Inflammatory macrophage treated with lipopolysaccharide for 1 hour (primary cell): ENCODE measurements around the gene UBLCP1.

Source experiments
- DNase-seq, 2 donors: peaks; one replicate each; pipeline ENCODE4 v3.0.0-alpha.2; 2020 to 2022

The UBLCP1 gene

DNA sequence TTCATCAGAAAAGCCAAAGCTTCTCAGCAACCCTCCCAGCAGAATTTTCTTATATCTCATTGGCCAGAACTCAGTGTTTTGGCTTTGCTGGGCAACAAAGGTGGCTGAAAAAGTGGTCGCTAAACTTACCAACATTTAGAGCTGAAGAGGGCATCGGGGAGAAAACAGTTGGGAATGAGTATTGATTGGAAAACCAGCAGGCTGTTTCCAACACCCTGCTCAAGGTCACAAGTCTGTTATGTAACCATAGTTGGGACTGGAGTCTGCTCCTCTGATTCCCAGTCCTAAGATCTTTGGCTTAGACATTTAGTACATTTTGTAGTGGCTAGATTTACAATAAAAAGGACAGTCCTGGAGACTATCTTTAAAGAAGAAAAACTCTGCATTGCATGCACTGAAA, 50.1 kb downstream of the UBLCP1 start:
- peak in 1 of 2 donors; percentile 6 for DNase-seq

DNA sequence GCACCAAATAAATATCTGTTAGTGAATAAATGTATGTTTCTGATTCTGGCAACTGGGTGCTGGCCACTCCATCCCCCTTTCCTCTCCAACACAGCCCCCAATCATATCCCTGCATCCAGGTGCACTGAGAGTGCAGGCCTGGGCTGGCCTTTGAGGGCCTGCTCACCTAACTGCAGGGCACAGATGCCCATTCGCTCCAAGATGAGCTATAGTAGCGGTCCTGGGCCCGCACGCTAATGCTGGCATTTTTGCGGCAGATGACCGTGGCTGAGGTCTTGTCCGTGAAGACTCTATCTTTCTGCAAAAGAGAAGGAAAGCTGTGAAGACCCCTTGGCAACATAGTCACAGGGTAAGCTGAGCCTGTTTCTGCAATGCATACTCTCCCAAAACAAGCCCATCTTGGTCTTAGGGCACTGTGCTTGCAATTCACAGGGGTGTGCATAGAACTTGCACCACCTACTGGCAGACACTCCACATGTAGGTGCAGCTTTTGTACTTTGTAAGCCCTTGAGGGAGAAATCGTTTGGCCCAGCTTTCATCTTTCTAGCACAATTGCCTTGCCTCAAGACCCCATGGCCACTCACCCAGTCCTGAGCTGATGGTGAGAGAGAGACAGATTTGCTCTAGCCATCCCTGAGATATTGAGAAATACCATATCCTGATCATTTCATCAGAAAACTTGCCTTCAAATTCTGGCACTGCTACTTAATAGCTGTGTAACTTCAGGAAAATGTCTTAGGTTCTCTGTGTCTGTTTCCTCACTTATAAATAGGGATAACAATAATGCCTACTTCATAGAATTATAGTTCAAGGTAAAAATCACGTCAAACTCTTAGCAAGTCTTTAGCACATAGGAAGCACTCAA, 53.7 kb downstream of the UBLCP1 start:
- peak in 1 of 2 donors; percentile 40 for DNase-seq

DNA sequence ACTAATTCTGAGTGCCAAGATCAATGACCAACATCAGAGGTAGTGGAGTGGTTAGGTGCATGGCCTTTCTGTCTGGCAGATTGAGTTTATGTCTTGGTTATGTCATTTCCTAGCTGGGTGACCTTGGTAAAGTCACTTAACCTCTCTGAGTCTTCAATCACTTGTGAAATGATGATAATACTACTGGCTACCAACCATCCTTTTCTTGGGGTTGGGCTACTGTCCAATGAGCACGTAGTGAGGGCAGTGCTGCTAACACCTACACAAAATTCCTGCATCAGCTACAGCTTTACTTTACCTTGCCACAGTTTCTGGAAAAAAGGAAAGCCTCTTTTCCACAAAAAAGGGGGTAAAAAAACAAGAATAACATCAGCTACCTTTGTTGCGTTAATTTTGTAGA, 54.8 kb downstream of the UBLCP1 start:
- no peak for DNase-seq

DNA sequence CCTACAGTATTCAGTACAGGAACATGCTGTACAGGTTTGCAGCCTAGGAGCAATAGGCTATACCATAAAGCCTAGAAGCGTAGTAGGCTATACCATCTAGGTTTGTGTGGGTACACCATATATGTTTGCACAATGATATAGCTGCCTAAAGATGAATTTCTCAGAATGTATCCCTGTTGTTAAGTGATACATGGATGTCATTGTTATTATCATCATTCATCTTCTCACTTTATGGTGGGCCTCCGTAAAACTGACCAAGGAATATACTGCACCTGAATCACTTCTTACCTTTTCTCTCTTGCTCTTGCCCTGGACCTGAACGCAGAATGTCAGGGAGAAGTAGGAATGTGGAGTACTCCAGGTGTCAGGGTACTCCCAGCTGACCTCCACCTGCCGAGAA, 55.4 kb downstream of the UBLCP1 start:
- peak in 1 of 2 donors; percentile 0 for DNase-seq

DNA sequence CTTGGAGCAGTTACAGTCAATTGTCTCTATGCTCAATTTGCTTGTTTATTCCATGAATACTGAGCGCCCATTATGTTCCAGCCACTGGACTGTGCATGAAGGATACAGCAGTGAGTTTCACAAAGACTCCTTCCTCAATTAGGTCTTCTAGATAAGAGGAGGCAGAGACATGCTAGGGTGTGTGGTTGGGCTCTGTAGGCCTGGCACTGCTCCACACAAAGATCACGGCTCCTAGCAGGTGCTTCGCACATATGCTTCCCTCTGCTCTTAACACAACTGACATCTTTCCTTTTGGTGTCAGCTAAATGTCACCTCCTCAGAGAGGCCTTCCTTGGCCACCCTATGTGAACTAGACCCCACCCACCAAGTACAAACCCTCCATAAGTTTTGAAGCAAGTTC, 56.3 kb downstream of the UBLCP1 start:
- DNase-seq = peak in 1 of 2 donors; percentile 1

DNA sequence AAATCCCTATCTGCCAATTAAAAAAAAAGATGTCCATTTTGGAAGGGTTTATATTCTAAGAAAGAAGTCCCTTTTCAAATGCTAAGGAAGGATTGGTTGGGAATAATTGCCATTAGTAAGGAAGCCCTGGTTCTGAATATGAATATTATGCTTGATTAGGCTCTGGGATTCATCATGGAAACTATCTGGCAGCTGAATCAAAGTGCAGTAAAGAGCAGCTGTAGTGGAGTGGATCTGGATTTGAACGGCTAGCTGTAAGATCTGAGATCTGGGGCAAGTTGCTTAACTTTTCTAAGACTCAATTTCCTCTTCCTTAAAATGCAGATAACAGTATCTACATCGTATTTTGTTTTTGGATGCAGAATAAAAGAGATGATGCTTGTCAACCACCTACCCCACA, 56.7 kb downstream of the UBLCP1 start:
- DNase-seq = peak in 1 of 2 donors; percentile 6

DNA sequence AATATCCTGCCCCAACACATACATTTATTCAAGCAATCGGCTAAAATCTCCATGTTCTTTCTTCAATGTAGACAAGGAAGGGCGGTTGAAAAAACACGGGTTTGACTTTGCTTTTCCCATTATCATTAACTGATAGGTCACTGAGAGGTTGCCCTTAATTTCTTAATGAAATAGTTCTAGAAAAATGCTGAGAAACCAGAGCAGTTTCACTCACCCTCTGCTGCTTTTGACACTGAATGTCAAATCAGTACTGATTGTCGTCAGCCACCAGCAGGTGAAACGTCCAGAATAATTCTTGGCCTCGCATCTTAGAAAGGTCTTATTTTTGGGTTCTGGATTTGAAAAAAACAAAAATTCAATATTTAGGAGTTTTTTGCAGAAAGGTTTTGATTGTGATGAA, 59.1 kb downstream of the UBLCP1 start:
- DNase-seq = peak in 1 of 2 donors; percentile 4

DNA sequence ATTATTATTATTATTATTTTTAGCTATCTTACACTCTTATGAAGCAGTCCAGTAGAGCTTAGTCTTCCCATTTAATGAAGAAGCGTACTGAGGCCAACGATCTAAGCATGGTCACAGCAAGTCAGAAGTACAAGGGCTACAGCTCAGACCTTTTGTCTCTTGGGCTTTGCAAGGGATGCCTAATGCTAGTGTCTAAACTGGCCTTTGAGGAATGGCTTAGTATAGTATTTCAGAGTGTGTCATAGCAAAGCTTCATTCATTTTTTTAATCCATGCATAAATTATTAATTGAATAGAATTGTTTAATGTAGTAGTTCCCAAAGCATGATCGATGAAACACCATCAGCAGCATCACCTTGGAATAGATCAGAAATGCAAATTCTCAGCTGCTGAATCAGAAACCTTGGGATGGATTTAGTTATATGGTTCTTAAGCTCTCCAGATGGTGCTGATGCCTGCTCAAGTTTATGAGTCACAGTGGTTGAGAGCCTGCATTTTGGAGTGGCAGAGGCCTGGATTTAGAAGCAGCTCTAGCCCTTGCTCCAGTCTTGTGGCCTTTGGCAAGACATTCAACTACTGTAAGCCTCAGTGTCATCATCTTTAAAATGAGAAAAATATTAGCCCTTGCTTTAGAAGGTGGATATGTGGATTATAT, 61.1 kb downstream of the UBLCP1 start:
- no peak for DNase-seq

DNA sequence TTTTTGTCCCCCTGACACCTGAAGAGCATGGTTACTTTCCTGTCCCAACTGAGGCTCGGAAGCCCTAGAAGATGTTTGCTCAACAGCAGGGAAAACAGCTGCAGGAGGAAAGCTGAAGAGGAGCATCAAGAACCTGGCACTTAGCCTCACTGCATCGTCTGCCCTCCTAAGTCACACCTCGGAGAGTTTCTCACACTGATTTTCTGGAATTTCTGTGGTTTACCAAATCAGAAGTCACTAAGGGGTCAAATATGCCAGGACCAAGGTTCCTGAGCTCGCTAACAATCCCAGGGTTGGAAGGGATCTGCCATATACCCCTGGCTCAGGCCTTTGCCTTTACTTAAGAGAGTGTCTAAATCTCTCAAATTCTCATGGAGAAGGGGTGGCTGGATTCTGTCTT, 61.9 kb downstream of the UBLCP1 start:
- no peak for DNase-seq

DNA sequence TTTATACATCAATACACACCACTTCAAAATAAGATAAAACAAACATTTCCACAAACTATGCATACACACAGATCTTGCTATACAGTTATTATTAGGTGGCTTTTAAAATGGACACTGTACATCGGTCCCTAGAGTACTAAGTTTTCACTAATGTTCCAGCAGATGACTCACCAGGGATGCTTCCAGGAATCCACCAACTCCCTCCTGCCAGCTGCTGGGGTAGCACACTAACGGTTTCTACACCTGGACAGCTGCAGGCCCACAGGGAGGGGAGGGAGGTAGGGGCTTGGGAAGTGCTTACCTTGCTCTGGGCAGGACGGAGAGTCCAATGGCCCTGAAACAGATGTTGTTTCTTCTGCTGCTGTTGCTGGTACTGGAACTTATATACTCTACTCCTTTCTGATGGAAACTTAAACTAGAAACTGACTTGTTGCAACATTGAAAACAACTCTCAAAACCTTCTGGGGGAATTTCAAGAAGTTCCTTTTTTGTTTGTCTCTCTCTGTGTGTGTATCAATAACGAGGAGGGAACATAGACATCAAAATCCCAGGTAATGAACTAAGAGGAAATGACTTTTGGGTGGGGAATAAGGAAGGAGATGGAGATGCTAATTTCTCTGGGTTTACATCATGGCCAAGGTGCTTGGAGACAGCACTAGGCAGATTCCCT, 67.2 kb downstream of the UBLCP1 start, which contains the start of gene IL12B:
Gene IL12B (minus strand): TSS at position 357 of the 670 bp plus-strand sequence. CDS start 3,705 bp downstream, outside the sequence.
- peak; percentile 54 to 55 for DNase-seq

DNA sequence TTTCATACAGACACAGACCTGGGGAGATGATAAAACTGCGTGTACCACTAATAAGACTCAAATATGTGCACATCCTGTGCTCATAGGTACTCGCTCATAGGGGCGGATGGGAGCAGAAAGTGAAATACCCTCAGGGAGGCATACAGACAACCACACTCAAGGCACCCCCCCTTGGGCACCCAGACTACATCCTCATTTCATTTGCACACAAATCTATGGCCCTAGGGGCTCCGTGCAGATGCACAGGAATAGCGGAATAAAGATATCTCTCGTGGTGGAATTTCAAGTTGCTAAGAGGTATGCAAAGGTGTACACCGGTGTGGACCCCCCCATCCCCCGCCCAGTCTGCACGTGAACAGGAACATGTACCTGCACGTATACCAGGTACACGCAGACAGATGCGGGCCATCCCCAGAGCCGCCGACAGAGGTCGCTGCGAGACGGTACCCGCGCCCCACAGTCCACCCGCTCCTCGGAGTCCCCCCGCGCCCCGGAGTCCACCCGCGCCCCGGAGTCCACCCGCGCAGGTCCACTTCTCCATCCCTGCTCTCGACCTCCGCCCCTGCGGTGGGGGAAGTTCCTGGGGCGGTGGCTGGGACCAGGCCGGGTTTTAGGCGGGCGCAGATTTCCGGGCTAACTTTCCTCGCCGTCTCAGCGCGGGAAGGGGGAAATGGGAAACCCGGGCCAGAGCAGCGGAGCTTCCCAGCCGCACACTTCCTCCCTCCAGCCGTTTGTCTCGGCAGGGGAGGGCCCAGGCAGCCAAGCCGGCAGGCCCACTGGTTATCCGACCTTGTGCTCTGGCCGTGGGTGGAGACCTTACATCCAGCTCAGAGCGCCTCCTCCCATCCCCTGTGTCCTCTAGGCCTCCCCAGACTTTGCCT, 68.2 kb downstream of the UBLCP1 start:
- peak; percentile 94 to 98 for DNase-seq

DNA sequence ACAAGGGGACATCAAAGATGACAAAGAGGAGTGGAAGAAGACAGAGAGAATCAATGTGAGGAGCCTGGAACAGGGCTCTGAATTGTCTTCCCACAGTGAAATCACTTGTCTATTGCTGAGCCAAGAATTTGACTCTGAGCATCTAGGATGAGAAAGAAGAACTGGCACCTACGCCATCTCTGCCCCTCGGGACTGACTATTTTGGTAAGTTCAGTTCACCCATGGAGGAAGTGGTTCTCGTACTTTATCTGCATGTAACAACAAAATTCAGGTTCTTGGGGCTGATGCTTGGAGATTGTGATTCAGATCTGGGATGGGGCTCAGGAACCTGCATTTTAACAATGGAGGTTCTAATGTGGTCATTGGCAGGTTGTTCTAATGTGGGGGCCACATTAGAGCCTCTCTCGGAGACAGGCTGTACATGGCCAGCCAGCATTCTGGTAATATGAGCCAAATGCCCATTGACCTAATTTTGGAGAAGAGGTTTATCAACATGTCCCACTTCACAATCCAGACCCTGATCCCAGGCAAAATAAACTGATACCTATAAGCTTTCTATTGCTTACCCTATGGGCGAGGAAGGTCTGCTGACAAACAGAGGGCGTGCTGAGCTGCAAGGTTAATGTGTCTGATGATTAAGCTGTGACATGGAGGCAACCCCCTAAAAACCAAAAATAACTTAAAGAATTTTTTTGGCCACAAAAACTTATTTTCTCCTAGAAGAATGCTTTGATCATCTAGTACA, 69.9 kb downstream of the UBLCP1 start:
- DNase-seq = peak; percentile 72 to 88

DNA sequence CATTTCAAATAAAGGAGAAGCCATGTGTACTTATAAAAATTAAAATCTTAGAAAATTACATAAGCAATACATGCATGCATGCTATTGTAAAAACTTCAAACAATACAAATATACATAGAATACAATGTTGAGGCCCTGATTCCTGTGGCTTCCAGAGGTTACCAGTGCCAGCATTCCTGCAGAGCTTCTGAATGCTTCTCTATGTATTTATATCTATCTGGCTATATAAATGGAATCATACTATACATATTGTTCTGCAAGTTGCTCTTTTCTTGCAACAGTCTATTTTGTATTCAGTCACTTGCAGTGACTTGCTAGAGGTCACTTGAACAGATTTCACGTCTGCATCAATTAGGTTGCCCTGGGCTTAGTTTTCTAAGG, 70.4 kb downstream of the UBLCP1 start:
- DNase-seq = no peak
